HCEC 1CT (cell line): ENCODE results near the gene CPSF4L.
"Not testable (repeated sequence)": the region's sequence is repeated elsewhere in the genome, so short reads cannot be mapped to it uniquely, and the experiment has no call there.

Experiments used
- DNase-seq: peaks from one replicate; pipeline ENCODE4 v3.0.0-alpha.2; 2017

Gene CPSF4L, protein sequence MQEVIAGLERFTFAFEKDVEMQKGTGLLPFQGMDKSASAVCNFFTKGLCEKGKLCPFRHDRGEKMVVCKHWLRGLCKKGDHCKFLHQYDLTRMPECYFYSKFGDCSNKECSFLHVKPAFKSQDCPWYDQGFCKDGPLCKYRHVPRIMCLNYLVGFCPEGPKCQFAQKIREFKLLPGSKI

DNA sequence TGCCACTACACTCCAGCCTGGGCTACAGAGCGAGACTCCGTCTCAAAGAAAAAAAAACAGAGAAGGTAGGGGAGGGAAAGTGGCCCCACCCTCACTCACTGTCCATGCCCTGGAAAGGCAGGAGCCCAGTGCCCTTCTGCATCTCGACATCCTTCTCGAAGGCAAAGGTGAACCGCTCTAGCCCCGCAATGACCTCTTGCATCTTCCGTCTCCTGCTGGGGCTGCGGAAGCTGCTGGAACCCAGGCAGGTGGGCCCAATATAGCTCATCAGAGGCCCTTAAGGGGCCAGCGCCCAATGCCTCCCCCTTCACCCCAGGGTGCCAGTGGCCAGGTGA, at the start of gene CPSF4L:
Gene CPSF4L (minus strand): TSS at position 264 of the 335 bp plus-strand sequence. CDS start 62 bp downstream, at position 202.
- no peak for DNase-seq

DNA sequence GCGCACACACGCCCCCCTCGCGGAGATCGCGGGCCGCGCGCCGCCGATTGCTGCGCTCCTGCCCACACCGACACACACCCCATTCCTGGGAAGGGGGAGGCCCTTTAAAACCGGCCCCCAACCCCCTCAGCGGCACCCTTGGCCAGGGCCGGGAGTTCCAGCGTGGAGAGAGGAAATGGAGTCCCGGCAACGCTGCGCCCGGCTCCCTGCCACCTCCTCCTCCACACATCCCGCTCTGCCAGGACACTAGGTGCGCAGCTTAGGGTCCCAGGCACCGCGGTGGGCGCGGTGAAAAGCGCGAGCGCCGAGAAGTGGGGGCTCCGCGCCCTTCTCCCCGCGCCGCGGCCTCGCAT, 49.7 kb upstream of the CPSF4L start:
- no peak for DNase-seq

DNA sequence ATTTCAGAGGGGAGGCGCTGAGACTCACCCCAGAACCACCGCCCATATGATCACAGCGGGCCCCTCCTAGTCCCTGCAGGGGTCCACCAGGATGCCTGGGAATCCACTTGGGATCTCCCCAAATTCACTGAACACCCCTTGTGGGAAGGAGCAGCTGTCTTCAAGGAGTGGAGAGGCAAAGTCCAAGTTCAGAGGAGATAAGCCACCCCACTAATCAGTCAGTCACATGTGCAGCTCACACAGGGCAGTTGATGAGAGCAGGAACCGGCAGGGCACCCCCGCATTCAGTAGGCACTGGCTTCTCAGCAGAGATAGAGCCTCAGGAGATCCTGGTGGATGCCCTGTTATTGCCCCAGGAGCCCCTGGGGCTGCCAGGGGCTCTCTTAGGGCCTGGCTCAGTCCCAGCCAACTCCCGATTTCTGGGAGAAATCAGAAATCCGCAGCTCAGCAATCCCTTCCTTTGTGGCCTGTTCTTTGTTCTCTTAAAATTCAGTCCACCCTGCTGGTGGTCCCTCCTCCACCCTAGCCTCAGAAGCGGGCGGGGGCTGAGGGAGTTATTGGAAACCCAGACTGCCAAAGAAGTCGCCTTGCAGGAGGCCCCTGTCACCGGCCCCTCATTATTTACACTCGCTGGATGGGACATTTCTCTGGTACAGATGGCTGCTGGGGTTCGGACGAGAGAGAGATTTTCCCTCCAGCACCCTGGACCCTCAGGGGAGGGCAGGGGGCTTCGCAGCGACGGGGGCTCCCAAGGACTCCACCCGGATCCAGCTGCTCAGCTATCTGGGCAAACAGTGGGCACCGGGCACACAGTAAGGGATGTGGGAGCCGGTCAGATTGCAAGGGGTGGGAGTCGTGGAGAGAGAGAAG, 48.3 kb upstream of the CPSF4L start:
- DNase-seq: peak; percentile 43

DNA sequence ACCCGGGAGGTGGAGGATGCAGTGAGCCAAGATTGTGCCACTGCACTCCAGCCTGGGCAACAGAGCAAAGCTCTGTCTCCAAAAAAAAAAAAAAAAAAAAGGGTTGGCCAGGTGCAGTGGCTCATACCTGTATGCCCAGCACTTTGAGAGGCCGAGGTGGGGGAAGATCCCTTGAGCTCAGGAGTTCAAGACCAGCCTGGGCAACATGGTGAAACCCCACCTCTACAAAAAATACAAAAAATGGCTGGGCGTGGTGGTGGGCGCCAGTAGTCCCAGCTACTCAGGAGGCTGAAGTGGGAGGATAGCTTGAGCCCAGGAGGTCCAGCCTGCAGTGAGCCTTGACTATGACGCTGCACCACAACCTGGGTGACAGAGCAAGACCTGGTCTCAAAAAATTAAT, 47.3 kb upstream of the CPSF4L start:
- not testable (repeated sequence) for DNase-seq

DNA sequence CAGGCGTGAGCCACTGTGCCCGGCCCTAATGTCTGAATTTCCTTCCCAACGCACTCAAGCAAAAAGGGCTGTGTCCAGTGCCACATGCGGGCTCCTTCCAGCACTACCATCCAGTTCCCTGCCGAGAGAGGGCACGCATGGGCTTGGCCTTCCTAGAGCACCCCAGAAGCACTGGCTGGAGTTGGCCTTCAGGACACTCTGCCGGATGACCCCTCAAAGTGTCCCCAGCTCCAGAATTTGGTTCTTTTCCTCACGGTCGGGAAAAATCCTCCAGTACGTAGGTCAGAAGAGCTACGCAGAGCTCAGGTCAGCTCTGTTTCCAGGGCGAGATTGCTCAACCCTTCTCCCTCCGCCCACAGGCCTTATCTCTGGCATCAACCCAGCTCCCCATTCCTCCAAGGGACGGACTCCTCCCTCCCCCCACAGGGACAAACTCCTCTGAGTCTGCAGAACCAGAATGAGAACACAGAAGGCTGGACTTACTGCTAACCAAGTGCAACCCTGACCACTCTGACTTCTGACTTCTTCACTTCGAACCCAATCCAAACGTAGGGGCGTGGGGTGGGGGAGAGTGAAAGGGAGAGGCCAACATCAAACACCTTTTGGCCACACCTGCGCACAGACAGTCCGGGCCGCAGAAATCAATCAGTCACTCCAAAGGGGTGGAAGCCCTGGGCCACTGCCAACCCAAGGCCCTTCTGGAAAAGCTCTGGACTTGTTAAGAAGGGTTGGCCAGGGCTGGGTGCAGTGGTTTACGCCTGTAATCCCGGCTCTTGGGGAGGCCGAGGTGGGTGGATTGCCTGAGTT, 46.5 kb upstream of the CPSF4L start:
- DNase-seq: peak; percentile 80

DNA sequence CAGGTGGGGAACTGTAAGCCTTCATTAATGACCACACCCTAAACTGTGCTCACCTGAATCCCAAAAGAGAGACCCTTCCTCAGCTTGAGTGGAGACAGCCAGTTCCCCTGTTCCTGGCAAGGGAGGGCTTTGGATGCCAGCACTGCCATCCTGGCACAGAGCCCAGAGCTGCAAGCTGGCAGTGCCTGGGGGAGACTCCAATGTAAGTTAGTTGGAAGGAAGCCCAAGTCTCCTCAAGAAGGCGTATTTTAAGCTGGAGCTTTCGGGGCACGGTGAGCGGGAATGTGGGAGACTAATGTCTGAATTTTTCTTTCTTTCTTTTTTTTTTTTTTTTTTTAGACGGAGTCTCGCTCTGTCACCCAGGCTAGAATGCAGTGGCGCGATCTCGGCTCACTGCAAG, 45.5 kb upstream of the CPSF4L start:
- no peak for DNase-seq

DNA sequence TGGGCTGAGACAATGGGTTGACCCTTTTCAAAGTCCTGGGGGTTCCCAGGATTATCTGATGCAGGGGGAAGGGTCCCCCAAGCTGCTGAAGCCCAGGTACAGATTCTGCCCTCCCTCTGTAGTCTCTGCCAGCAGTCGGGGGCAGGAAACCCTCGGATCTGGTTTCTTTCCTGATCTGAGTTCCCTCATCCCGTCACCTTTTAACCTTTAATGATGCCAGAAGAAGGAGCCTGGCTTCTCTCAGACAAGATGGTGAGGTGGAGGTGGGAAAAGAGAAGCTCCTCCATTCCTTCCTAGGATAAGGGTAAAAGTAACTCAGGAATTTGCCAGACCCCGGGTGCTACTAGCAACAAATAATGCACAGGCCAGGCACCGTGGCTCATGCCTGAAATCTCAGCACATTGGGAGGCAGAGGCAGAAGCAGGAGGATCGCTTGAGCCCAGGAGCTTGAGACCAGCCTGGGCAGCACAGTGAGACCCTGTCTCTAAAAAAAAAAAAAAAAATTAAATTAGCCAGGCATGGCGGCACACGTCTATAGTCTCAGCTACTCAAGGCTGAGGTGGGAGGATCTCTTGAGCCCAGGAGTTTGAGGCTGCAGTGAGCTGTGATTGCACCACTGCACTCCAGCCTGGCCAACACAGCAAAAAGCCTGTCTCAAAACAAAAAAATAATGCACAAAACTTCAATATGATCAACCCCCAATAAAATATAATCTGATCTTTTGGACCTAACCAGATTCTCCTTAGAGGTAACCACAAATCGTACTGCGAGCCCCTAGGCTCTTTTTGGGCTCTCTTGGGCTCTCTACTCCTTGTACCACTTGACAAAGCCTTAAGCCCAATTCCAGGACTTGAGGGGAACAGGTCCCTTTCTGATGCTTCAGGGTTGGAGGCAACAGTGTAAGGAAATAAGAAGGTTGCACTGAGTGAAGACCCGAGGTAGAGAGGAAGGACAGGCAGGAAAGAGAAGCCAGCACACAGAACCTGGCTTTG, 44.5 kb upstream of the CPSF4L start:
- DNase-seq: no peak

DNA sequence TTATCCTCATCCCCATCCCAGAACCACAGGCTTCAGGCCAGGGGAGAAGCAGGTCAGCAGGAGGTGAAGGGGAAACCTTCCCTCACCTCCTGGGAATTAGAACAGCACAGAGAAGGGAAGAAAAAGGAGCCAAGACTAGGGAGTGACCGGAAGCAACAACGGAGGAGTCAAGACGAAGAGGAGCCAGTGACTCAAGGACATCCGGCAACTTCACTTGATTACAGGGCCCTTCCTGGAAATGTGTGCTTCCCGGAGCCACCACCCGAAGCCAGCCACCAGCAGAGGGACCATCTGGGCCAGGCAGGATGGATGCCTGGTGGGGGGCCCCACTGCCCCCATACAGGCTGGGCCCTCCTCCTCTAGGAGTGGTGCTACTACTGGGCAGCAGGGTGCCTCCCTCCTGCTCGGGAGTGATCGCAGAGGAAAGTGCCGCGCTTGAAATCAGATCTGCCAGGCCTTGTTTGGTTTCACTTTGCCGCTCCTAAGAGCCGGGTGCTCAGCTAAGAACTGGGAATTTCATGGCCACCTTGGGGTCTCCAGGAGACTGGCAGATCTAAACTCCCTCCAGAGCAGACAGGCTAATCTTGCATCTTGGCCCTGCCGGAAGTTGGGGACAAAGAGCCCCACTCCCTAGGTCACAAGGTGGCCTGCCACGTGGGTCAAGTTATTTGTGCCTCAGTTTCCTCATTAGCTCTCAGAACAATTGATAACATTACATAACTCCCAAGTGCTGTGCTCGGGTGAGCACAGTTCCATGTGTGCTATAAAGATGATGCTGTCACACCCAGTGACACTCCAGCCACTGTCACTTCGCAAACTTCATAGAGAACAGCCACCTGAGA, 43.5 kb upstream of the CPSF4L start:
- DNase-seq: peak; percentile 86

DNA sequence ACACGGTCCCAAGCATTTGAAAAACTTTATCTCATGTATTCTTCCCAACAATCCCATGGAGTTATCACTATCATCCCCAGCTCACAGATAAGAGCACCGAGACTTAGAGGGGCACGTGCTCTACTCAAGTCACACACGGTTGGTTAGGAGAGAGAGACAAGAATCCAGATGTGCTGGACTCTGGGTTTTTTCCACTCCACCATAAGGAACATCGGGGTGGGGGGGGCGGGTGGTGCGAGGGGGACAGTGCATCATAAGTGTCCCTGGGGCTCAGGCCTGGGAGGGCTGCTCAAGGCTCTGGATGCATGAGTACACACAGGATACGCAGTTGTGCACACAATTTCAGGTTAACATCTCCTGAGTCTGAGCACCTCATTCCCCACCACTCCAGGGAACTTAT, 42.8 kb upstream of the CPSF4L start:
- DNase-seq: no peak

DNA sequence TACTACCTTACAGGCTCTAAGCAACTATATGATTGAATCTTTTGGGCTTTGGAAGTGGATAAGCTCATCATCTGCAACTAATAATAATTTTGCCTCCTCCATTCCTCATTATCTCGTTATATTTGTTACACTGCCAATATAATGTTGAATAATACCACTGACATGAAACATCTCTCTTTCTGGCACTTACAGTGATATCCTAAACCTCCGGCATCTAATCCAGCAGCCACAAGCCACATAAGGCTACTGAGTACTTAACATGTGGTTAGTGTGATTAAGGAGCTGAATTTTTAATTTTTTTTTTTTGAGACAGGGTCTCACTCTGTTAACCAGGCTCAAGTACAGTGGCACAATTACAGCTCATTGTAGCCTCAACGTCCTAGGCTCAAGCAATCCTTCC, 40.5 kb upstream of the CPSF4L start:
- DNase-seq: no peak

DNA sequence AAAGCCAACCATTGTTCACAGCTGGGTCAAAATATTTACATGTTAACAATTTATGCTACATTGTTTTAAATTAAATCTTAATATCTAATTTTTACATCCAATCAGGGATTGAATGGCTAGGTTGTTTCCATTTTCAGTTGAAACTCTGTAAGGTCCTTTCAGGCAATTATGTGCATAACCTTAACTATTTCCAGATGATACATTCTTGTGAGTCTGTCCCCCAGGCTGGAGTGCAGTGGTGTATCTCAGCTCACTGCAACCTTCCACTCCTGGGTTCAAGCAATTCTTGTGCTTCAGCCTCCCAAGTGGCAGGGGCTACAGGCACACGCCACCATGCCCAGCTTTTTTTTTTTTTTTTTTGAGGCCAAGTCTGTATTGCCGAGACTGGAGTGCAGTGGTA, 39.7 kb upstream of the CPSF4L start:
- no peak for DNase-seq

DNA sequence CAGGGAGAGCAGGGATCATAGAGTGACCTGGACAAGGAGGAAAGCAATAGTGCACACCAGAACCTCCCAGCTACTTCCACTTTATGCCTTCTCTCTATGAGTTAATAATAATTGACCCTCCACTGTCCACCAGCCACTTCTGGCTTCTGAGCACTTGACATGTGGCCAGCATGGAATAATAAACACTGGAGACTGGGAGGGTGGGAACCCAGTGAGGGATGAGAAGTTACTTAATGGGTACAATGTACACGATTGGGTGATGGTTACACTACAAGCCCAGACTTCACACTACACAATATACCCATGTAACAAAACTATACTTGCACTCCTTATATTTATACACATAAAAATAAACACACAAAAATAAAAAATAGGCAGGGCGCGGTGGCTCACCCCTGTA, 38.7 kb upstream of the CPSF4L start:
- no peak for DNase-seq

DNA sequence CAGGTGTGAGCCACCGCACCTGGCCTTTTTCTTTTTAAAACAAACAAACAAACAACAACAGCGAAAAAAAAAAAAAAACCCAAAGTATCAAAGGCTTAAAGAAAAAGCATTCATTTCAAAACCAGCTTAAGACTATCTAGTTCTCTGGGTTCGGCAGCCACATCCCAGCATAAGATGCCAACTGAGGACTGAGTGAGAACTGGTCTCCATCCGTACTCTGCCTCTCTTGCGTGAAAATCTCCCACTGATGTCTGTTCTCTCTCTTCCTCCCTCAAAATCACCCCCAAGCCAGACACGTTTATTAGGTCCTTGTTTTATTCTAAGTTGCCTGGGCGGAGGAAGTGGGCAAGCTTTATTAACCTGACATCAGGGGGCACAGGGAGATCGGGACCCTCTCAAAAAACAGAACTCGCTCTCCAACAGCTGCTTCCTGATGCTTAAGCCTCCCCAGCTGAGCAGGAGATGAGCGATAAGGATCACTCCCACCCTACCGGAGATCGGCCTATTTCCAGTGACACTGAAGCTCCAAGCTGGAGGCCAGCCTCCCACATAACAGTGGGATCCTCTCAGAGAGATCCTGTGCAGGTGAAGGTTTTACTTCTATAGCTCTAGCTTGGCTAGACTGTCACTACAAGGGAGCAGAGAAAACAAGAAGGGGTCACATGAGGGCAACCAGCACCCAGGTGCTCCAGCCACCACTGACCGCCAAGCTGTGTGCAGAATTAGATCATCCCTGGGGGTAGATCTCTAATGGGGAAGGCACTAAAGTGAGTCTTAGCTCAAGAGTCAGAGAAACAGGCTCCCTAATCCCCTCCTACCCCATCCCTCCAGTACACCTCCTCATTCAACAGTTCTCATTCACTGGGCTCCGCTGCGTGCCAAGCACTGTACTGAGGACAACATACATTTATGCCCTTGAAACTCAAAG, 36.5 kb upstream of the CPSF4L start:
- no peak for DNase-seq

DNA sequence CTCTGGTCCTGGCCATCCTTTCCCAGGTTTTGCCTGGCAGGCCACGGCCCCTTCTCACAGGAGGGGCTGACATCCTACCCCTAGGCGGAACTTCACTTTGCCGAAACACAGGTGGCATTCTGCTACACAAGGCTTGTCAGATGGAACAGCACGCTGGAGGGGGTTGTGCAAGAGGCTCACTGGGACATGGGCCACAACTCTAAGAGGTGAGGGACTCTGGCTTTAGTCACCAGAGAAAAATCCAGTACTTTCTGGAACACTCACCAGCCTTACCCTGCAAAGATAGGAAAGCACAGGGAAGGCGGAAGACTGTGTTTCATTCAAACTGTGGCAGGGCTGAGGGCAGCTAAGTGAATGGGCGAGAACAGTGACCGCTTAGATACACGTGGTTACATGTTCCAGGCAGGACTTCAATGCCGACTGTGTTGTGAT, 31.8 kb upstream of the CPSF4L start:
- peak; percentile 79 for DNase-seq

DNA sequence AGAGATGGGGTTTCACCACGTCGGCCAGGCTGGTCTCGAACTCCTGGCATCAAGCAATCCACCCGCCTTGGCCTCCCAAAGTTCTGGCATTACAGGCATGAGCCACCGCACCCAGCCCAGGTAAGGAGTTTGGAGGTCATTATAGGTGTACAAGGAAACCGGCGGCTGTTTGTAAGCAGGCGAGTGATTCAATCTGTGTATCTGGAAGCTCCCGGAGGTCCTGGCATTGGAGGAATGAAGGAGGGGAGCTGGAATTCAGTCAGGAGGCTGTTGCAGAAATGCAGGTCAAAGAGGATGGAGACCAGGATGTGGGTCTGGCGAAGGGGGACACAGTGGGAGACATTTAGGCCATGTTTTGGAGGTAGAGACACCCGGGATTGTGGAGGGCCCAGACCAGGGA, 31.4 kb upstream of the CPSF4L start:
- no peak for DNase-seq

DNA sequence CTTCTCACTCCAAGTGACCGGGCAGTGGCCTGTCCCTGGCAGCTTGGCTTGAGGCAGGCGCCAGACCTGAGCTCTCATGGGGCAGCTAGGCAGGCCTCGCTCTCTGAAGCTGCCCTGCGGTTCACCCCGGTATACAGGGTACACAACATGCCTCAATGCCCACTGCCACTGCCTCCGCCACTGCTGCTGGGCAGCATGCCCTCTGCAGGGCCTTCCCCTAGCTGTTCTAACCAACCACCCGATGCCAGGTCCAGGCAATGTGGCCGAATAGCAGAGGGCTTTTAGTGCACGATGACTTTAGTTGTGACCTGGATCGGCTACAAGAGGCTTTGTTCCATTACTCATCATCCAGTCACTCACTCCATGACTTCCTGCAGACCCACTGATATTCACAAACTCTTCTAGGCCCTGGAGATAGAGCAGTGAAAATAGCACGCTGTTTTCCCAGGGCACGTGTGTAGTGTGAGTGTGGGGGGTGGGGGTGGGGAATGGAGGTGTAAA, 30.4 kb upstream of the CPSF4L start:
- DNase-seq: peak; percentile 83

DNA sequence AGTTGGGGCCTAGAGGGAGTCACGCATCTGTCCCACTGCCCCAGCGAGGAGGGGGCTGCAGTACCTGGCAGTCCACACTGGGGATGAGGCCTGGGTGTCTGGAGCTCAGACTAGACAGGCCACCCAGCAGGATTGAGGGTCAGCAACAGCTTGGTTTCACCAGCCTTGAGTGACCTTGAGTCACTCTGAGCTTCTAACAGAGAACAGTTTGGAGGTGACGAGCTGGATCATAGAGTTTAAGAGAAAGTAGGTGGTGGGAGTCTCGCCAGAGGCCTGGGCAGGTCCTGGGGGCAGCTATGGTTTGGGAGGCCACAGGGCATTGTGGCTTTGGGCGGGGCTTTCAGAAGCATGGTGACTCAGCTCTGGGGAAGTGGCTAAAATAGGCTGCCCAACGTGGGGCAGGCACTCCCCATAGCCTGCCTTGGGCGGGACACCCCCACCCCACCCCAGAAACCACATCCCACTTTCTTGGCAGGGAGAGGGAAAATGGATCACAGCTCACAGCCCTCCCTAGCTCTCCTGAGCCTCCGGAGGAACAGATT, 29.7 kb upstream of the CPSF4L start:
- DNase-seq: peak; percentile 91

DNA sequence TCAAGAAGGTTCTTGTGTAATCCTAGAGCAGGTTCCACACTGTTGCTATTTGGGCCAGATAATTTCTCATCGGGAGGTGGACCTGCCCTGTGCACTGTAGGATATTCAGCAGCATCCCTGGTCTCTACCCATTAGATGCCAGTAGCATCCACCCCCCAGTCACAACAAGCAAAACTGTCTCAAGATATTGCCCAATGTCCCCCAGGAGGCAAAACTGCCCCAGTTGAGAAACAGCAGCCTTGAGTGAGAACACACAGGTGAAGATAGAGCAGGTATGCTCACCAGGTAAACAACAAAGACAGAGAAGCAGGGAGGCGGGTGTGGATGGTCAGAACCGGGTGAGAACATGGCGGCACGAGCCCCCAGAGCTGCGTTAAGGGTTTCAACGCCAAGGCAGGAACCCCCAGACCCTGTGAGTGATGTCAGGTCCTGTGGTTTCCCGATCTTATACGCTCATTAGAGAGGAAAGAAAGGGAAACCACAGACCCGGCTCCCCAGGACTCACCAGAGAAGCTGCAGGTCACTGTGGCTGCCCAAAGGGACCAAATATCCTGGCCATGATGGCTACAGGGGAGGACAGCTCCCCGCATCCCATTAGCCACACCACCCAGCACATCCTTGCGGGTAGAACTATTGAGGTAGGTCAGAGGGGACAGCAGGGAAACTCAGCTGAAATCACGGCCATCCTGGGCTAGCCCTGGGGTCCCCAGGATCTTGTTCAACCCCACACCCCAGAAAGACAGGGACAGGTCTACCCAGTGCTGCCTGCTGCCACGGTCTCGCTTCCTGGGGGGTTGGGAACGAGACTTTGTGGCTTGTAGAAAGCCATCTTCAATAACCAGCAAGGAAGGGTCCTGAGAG, 28.9 kb upstream of the CPSF4L start:
- no peak for DNase-seq
